GM21515 (cell line): ENCODE measurements around the gene LCN10.
A peak's percentile ranks its signal among the peaks of the same experiment; 100 is the strongest.
"Not testable (repeated sequence)": the region's sequence is repeated elsewhere in the genome, so short reads cannot be mapped to it uniquely, and the experiment has no call there.

ENCODE experiments used
- ATAC-seq: cut with Tn5 transposase; IDR thresholded peaks from one replicate; pipeline ENCODE4 v1.9.1; 2021; ENCODE audit not compliant: unreplicated experiment

Gene LCN10

GRCh38 chr9:136704741-136705140, 38.0 kb downstream of the LCN10 start:
- ATAC-seq, result not testable (repeated sequence)

- ATAC-seq, result no peak
Measured at GRCh38 chr9:136703276-136703860, 39.4 kb downstream of the LCN10 start.

GRCh38 chr9:136701668-136702053, 41.1 kb downstream of the LCN10 start:
- no peak for ATAC-seq

- ATAC-seq, result peak; percentile 57
Measured at GRCh38 chr9:136700959-136701667, 41.6 kb downstream of the LCN10 start.

GRCh38 chr9:136700304-136700703, 42.4 kb downstream of the LCN10 start:
- no peak for ATAC-seq

- ATAC-seq, result no peak
Measured at GRCh38 chr9:136698635-136699246, 44.0 kb downstream of the LCN10 start.

GRCh38 chr9:136697821-136698526, 44.8 kb downstream of the LCN10 start:
- no peak for ATAC-seq

GRCh38 chr9:136697146-136697820, 45.5 kb downstream of the LCN10 start:
- no peak for ATAC-seq

GRCh38 chr9:136696502-136696901, 46.2 kb downstream of the LCN10 start:
- ATAC-seq, result no peak

- ATAC-seq, result no peak
Measured at GRCh38 chr9:136695955-136696354, 46.8 kb downstream of the LCN10 start.

- ATAC-seq, result no peak
Measured at GRCh38 chr9:136695435-136695895, 47.3 kb downstream of the LCN10 start.

- no peak for ATAC-seq
Measured at GRCh38 chr9:136694872-136695247, 47.9 kb downstream of the LCN10 start.

- no peak for ATAC-seq
Measured at GRCh38 chr9:136694163-136694871, 48.4 kb downstream of the LCN10 start.

- ATAC-seq, result no peak
Measured at GRCh38 chr9:136693490-136694162, 49.1 kb downstream of the LCN10 start.

GRCh38 chr9:136693135-136693489, 49.6 kb downstream of the LCN10 start:
- no peak for ATAC-seq

- ATAC-seq, result no peak
Measured at GRCh38 chr9:136692185-136693134, 50.3 kb downstream of the LCN10 start.

- no peak for ATAC-seq
Measured at GRCh38 chr9:136691316-136692184, 51.2 kb downstream of the LCN10 start.

- ATAC-seq, result no peak
Measured at GRCh38 chr9:136690806-136691261, 51.9 kb downstream of the LCN10 start.
